ENCODE data around the gene ASGR2. TPM values are rescaled to one million over a fixed set of nuclear protein-coding genes. Genes with fewer than 3 reads are reported as not detected.

The ASGR2 gene
- total RNA-seq, 4 donors from 2014 or later: 0.32 TPM; not detected in 3

- DNase-seq: no peak
- intact Hi-C loops (cut with DNase I; ENCODE audit: low total_unique reads) (no loop called here), in situ Hi-C loops (cut with MboI; ENCODE audit: low pct_ligation_motif_present in 1 of 4, low pct_unique_long_range_greater_than_20kb in 1 of 4, low sequenced_read_pairs in 3 of 4) (no loop called here)
- Histone ChIP-seq H3K4me3 (no peak overlapping the region), H3K9me3 (no peaks in the 10 kb centered on the region), H3K27ac (no peak overlapping the region), H3K27me3 (no peaks in the 10 kb centered on the region), H3K36me3 (no peaks in the 10 kb centered on the region), H3K4me1 (no peaks in the 10 kb centered on the region)
- no peak for TF ChIP-seq POLR2AphosphoS5 (IDR thresholded peaks at IDR 0.05)
- no peak for TF ChIP-seq POLR2A (IDR thresholded peaks at IDR 0.05)
- no peak for TF ChIP-seq CTCF (IDR thresholded peaks at IDR 0.05)
- TF ChIP-seq EP300 (IDR thresholded peaks at IDR 0.05; ENCODE audit: low read depth): no peak
- 89% methylated on average over 10 of the region's 10 CpGs; no CpG with 5 or more reads in 1 of the 2 donors for WGBS, 2 donors (ENCODE audit: low coverage in 1 of 2)
Measured at GRCh38 chr17:7108560-7108925, 6.1 kb downstream of the ASGR2 start.

GRCh38 chr17:7107795-7108559 lies 6.6 kb downstream of the ASGR2 start:
- DNase-seq: no peak
- in situ Hi-C loops (cut with MboI; ENCODE audit: low pct_ligation_motif_present in 1 of 4, low pct_unique_long_range_greater_than_20kb in 1 of 4, low sequenced_read_pairs in 3 of 4): no loop called here
- Histone ChIP-seq H3K4me1 (no peaks in the 10 kb centered on the region), H3K27ac (no peak overlapping the region), H3K27me3 (peaks cover 5% of the 10 kb centered on the region), H3K9me3 (no peaks in the 10 kb centered on the region), H3K36me3 (no peaks in the 10 kb centered on the region), H3K4me3 (no peak overlapping the region)
- WGBS, 2 donors (ENCODE audit: low coverage in 1 of 2): 80% methylated on average over 1 to 31 of the region's 32 CpGs
- intact Hi-C loops (cut with DNase I; ENCODE audit: low total_unique reads): no loop called here
- TF ChIP-seq POLR2AphosphoS5 (IDR thresholded peaks at IDR 0.05) (no peak), EP300 (IDR thresholded peaks at IDR 0.05; ENCODE audit: low read depth) (no peak), CTCF (IDR thresholded peaks at IDR 0.05) (no peak), POLR2A (IDR thresholded peaks at IDR 0.05) (no peak)

- Histone ChIP-seq H3K27ac (no peak overlapping the region), H3K27me3 (peaks cover 11% of the 10 kb centered on the region), H3K4me1 (no peaks in the 10 kb centered on the region), H3K4me3 (no peak overlapping the region), H3K36me3 (no peaks in the 10 kb centered on the region), H3K9me3 (no peaks in the 10 kb centered on the region)
- no peak for DNase-seq
- no peak for TF ChIP-seq POLR2AphosphoS5 (IDR thresholded peaks at IDR 0.05)
- no peak for TF ChIP-seq CTCF (IDR thresholded peaks at IDR 0.05)
- no peak for TF ChIP-seq EP300 (IDR thresholded peaks at IDR 0.05; ENCODE audit: low read depth)
- no peak for TF ChIP-seq POLR2A (IDR thresholded peaks at IDR 0.05)
- in situ Hi-C loops (cut with MboI; ENCODE audit: low pct_ligation_motif_present in 1 of 4, low pct_unique_long_range_greater_than_20kb in 1 of 4, low sequenced_read_pairs in 3 of 4) (no loop called here), intact Hi-C loops (cut with DNase I; ENCODE audit: low total_unique reads) (no loop called here)
- 60 to 100% methylated on average over 5 to 20 of the region's 20 CpGs for WGBS, 2 donors (ENCODE audit: low coverage in 1 of 2)
Measured at GRCh38 chr17:7107012-7107754, 7.4 kb downstream of the ASGR2 start.

GRCh38 chr17:7102421-7102820 lies 12.2 kb downstream of the ASGR2 start:
- H3K36me3 ChIP-seq: no peaks in the 10 kb centered on the region
- H3K4me3 ChIP-seq: no peak overlapping the region
- intact Hi-C loops (cut with DNase I; ENCODE audit: low total_unique reads) (no loop called here), in situ Hi-C loops (cut with MboI; ENCODE audit: low pct_ligation_motif_present in 1 of 4, low pct_unique_long_range_greater_than_20kb in 1 of 4, low sequenced_read_pairs in 3 of 4) (no loop called here)
- no peak for DNase-seq
- no peak overlapping the region for H3K27ac ChIP-seq
- WGBS, 2 donors (ENCODE audit: low coverage in 1 of 2): 60 to 68% methylated on average over 1 to 6 of the region's 6 CpGs
- H3K4me1 ChIP-seq: no peaks in the 10 kb centered on the region
- no peak for TF ChIP-seq POLR2AphosphoS5 (IDR thresholded peaks at IDR 0.05)
- no peak for TF ChIP-seq EP300 (IDR thresholded peaks at IDR 0.05; ENCODE audit: low read depth)
- TF ChIP-seq CTCF (IDR thresholded peaks at IDR 0.05): no peak
- TF ChIP-seq POLR2A (IDR thresholded peaks at IDR 0.05): no peak
- no peaks in the 10 kb centered on the region for H3K9me3 ChIP-seq
- peaks cover 14% of the 10 kb centered on the region for H3K27me3 ChIP-seq

All from transverse colon (tissue), 4 donors.